Measurements from ENCODE around the gene HERC2. TPM values are rescaled to one million over a fixed set of nuclear protein-coding genes. Genes with fewer than 3 reads are reported as not detected.
"Not testable (repeated sequence)": the region's sequence is repeated elsewhere in the genome, so short reads cannot be mapped to it uniquely, and the experiment has no call there.

Gene HERC2
- total and polyA plus RNA-seq, 4 donors = 17.9 to 76.0 (median 39.8) TPM

- peaks cover 0 to 5% (median 2%) of the 10 kb centered on the region in 4 donors for H3K9me3 ChIP-seq (ENCODE audit: control insufficient read depth in 4 of 4, insufficient read depth in 3 of 4, low read length in 3 of 4)
- DNase-seq = no peak
- WGBS, 2 donors = 96 to 98% methylated on average over 10 of the region's 10 CpGs
- TF ChIP-seq CTCF (IDR thresholded peaks at IDR 0.05; ENCODE audit: control extremely low read depth, extremely low read depth) = no peak
- H3K27me3 ChIP-seq (ENCODE audit: control insufficient read depth in 3 of 3, insufficient read depth in 3 of 3, low read length in 2 of 3) = no peaks in the 10 kb centered on the region
- H3K4me1 ChIP-seq (ENCODE audit: control insufficient read depth in 5 of 5, insufficient read depth in 5 of 5, low read length in 5 of 5) = no peaks in the 10 kb centered on the region
- H3K4me3 ChIP-seq = no peak overlapping the region
- peaks cover 6 to 20% (median 15%) of the 10 kb centered on the region in 4 donors for H3K36me3 ChIP-seq (ENCODE audit: control insufficient read depth in 4 of 4, insufficient read depth in 4 of 4, low read length in 4 of 4)
- ATAC-seq (ENCODE audit: insufficient read depth, low FRiP score) = no peak
- no peak overlapping the region for H3K9ac ChIP-seq (ENCODE audit: insufficient read depth in 1 of 2, low read length in 2 of 2)
- no peak overlapping the region for H3K27ac ChIP-seq (ENCODE audit: low read depth in 1 of 2, low read length in 1 of 2)
These were observed 32.1 kb downstream of the HERC2 start for GRCh38 chr15:28289694-28290463.

- not testable (repeated sequence) for H3K9me3 ChIP-seq (ENCODE audit: control insufficient read depth in 4 of 4, insufficient read depth in 3 of 4, low read length in 3 of 4); H3K27ac ChIP-seq (ENCODE audit: low read depth in 1 of 2, low read length in 1 of 2); H3K9ac ChIP-seq (ENCODE audit: insufficient read depth in 1 of 2, low read length in 2 of 2); H3K4me1 ChIP-seq (ENCODE audit: control insufficient read depth in 5 of 5, insufficient read depth in 5 of 5, low read length in 5 of 5); H3K27me3 ChIP-seq (ENCODE audit: control insufficient read depth in 3 of 3, insufficient read depth in 3 of 3, low read length in 2 of 3); ATAC-seq (ENCODE audit: insufficient read depth, low FRiP score); H3K4me3 ChIP-seq; DNase-seq
- peaks cover 6 to 20% (median 15%) of the 10 kb centered on the region in 4 donors for H3K36me3 ChIP-seq (ENCODE audit: control insufficient read depth in 4 of 4, insufficient read depth in 4 of 4, low read length in 4 of 4)
- 73 to 74% methylated on average over 6 to 7 of the region's 7 CpGs for WGBS, 2 donors
These were observed 32.9 kb downstream of the HERC2 start for GRCh38 chr15:28288830-28289693.

- not testable (repeated sequence) for H3K4me1 ChIP-seq (ENCODE audit: control insufficient read depth in 5 of 5, insufficient read depth in 5 of 5, low read length in 5 of 5); ATAC-seq (ENCODE audit: insufficient read depth, low FRiP score); H3K27ac ChIP-seq (ENCODE audit: low read depth in 1 of 2, low read length in 1 of 2); H3K4me3 ChIP-seq; H3K27me3 ChIP-seq (ENCODE audit: control insufficient read depth in 3 of 3, insufficient read depth in 3 of 3, low read length in 2 of 3); H3K9me3 ChIP-seq (ENCODE audit: control insufficient read depth in 4 of 4, insufficient read depth in 3 of 4, low read length in 3 of 4); H3K9ac ChIP-seq (ENCODE audit: insufficient read depth in 1 of 2, low read length in 2 of 2); DNase-seq
- 67 to 80% methylated on average over 7 to 8 of the region's 8 CpGs for WGBS, 2 donors
- H3K36me3 ChIP-seq (ENCODE audit: control insufficient read depth in 4 of 4, insufficient read depth in 4 of 4, low read length in 4 of 4) = peaks cover 4 to 24% (median 14%) of the 10 kb centered on the region in 4 donors
These were observed 35.3 kb downstream of the HERC2 start for GRCh38 chr15:28286659-28287058.

- Histone ChIP-seq H3K9me3 (ENCODE audit: control insufficient read depth in 4 of 4, insufficient read depth in 3 of 4, low read length in 3 of 4) (peaks cover 0 to 5% (median 2%) of the 10 kb centered on the region in 4 donors), H3K27me3 (ENCODE audit: control insufficient read depth in 3 of 3, insufficient read depth in 3 of 3, low read length in 2 of 3) (no peaks in the 10 kb centered on the region), H3K36me3 (ENCODE audit: control insufficient read depth in 4 of 4, insufficient read depth in 4 of 4, low read length in 4 of 4) (peaks cover 2 to 21% (median 13%) of the 10 kb centered on the region in 4 donors), H3K4me3 (no peak overlapping the region), H3K4me1 (ENCODE audit: control insufficient read depth in 5 of 5, insufficient read depth in 5 of 5, low read length in 5 of 5) (no peaks in the 10 kb centered on the region), H3K27ac (ENCODE audit: low read depth in 1 of 2, low read length in 1 of 2) (no peak overlapping the region), H3K9ac (ENCODE audit: insufficient read depth in 1 of 2, low read length in 2 of 2) (no peak overlapping the region)
- no peak for TF ChIP-seq CTCF (IDR thresholded peaks at IDR 0.05; ENCODE audit: control extremely low read depth, extremely low read depth)
- DNase-seq = no peak
- no peak for ATAC-seq (ENCODE audit: insufficient read depth, low FRiP score)
- 91 to 92% methylated on average over 3 of the region's 3 CpGs for WGBS, 2 donors
These were observed 35.9 kb downstream of the HERC2 start for GRCh38 chr15:28286031-28286430.
